HepG2 (cell line): Measurements from ENCODE around the gene PDP2.

ENCODE experiments used
- ATF2 ChIP-seq: sonication (generic); formaldehyde crosslinking; IDR thresholded peaks from 2 replicates; pipeline ENCODE4 v1.4.0; 2020; ENCODE audit warnings: missing genetic modification reagents
- CREBL2 ChIP-seq: sonication (generic); formaldehyde crosslinking; IDR thresholded peaks from 2 replicates; pipeline ENCODE4 v1.8.1; 2023; ENCODE audit warnings: missing genetic modification reagents, mild to moderate bottlenecking, borderline replicate concordance
- FOSL1 ChIP-seq: sonication (generic); formaldehyde crosslinking; IDR thresholded peaks from 2 replicates; pipeline ENCODE4 v1.9.0; 2021; ENCODE audit warnings: missing genetic modification reagents, borderline replicate concordance
- GABPA ChIP-seq, 2 experiments: IDR thresholded peaks; 2 replicates each; pipeline ENCODE4 v1.6.1; 2011 to 2016; ENCODE audit warnings: low read depth in 2 of 2, low read length in 1 of 2, missing biosample characterization in 1 of 2, missing genetic modification characterization in 1 of 2
- IKZF1 ChIP-seq: fragments of 450-650 bp; IDR thresholded peaks from 2 replicates; pipeline ENCODE4 v1.7.1; 2016
- MYNN ChIP-seq: sonication (generic); formaldehyde crosslinking; IDR thresholded peaks from 2 replicates; pipeline ENCODE4 v1.4.0; 2020; ENCODE audit warnings: mild to moderate bottlenecking, low read depth, missing genetic modification reagents
- POLR2A ChIP-seq, 2 experiments: IDR thresholded peaks; 2 replicates each; pipeline ENCODE4 v1.6.1; 2011; ENCODE audit warnings: low read depth in 2 of 2, low read length in 2 of 2, mild to moderate bottlenecking in 1 of 2, moderate library complexity in 1 of 2; ENCODE audit not compliant: insufficient read depth in 1 of 2
- REST ChIP-seq, 2 experiments: IDR thresholded peaks; 2 replicates each; pipeline ENCODE4 v1.6.1; 2011 to 2012; ENCODE audit warnings: low read length in 2 of 2, borderline replicate concordance in 1 of 2, low read depth in 1 of 2, mild to moderate bottlenecking in 1 of 2, moderate library complexity in 1 of 2
- RFX5 ChIP-seq: IDR thresholded peaks from 2 replicates; pipeline ENCODE4 v1.6.1; 2011; ENCODE audit warnings: low read depth, low read length, improper control_type of control experiment
- SP1 ChIP-seq, 2 experiments: fragments of 450-650 bp in 1 of 2; sonication (generic) in 1 of 2; formaldehyde crosslinking in 1 of 2; IDR thresholded peaks; 2 replicates each; pipeline versions ENCODE4 v1.4.0 to v1.6.1; 2016 to 2020; ENCODE audit warnings: missing genetic modification reagents in 1 of 2
- SRSF4 ChIP-seq: fragments of 200-400 bp; formaldehyde crosslinking; IDR thresholded peaks from one replicate; pipeline ENCODE4 v1.6.1; 2018; ENCODE audit warnings: mild to moderate bottlenecking, low read depth, low read length, moderate library complexity; ENCODE audit not compliant: poor library complexity, severe bottlenecking
- ZNF10 ChIP-seq: sonication (generic); formaldehyde crosslinking; IDR thresholded peaks from 2 replicates; pipeline ENCODE4 v1.4.0; 2020; ENCODE audit warnings: mild to moderate bottlenecking, low read depth, missing genetic modification reagents, borderline replicate concordance
- ZNF33A ChIP-seq: sonication (generic); formaldehyde crosslinking; IDR thresholded peaks from 2 replicates; pipeline ENCODE4 v1.5.1; 2020; ENCODE audit warnings: missing genetic modification reagents, mild to moderate bottlenecking, moderate library complexity, borderline replicate concordance

GRCh38 chr16:66845080-66845410, 35.3 kb upstream of the PDP2 start:
- TF ChIP-seq POLR2A (IDR thresholded peaks at IDR 0.05; ENCODE audit: insufficient read depth in 1 of 2, low read depth in 2 of 2, low read length in 2 of 2) = no peak
- no peak for TF ChIP-seq SP1 (IDR thresholded peaks at IDR 0.05)
- TF ChIP-seq SP1 (CRISPR knock-in tag; IDR thresholded peaks at IDR 0.05) = no peak
- TF ChIP-seq GABPA (IDR thresholded peaks at IDR 0.05; ENCODE audit: low read depth, low read length) = no peak
- TF ChIP-seq GABPA (CRISPR knock-in tag; IDR thresholded peaks at IDR 0.05; ENCODE audit: low read depth) = no peak
- no peak for TF ChIP-seq CREBL2 (CRISPR knock-in tag)
- no peak for TF ChIP-seq FOSL1 (CRISPR knock-in tag)
- TF ChIP-seq ZNF33A (CRISPR knock-in tag) = no peak
- no peak for TF ChIP-seq SRSF4
- no peak for TF ChIP-seq REST (IDR thresholded peaks at IDR 0.05; ENCODE audit: borderline replicate concordance in 1 of 2, low read depth in 1 of 2, low read length in 2 of 2)
- TF ChIP-seq MYNN (CRISPR knock-in tag) = no peak
- TF ChIP-seq IKZF1 = no peak
- no peak for TF ChIP-seq ATF2 (CRISPR knock-in tag)
- no peak for TF ChIP-seq ZNF10
- no peak for TF ChIP-seq RFX5
